ENCODE measurements around the gene RAB22A. TPM values are rescaled to one million over a fixed set of nuclear protein-coding genes. Genes with fewer than 3 reads are reported as not detected.

Gene RAB22A
- total and polyA plus RNA-seq, 9 of the 15 experiments (the other 6 are each of a cell fraction or from before 2014, with no cell fraction given): 1.1 to 8.0 (median 6.7) TPM

- WGBS (ENCODE audit: insufficient coverage, low coverage, missing lambda C conversion rate): 73% methylated on average over 2 of the region's 2 CpGs
- H3K9ac ChIP-seq (ENCODE audit: insufficient read depth in 1 of 2, low read depth in 2 of 2, low read length in 2 of 2): no peak overlapping the region
- H3K4me2 ChIP-seq (ENCODE audit: insufficient read depth, low read length): no peak overlapping the region
- in situ Hi-C loops (cut with MboI): no loop called here
- H3K27ac ChIP-seq (ENCODE audit: extremely low read depth, low read depth, low read length): no peak overlapping the region
- DNase-seq (ENCODE audit: extremely low read depth in 1 of 4, low spot score in 3 of 4): peak; percentile 55 to 58 (median 58)
- CTCF ChIA-PET (ENCODE audit: low intra/inter-chr PET ratio): interaction anchor here (0.5 kb wide), 1 partner anchor 19 kb away, joined by 3 read pairs; no protein-coding TSS in a partner anchor
- peaks cover 4 to 15% of the 10 kb centered on the region in 2 experiments; a peak in 3 of 5 replicates for H3K4me1 ChIP-seq (replicated peaks in 1 of 2; ENCODE audit: control insufficient read depth in 2 of 2, insufficient read depth in 2 of 2, low read length in 2 of 2)
- peak; percentile 95 for ATAC-seq
- H3K9me1 ChIP-seq (ENCODE audit: control insufficient read depth, insufficient read depth, low read length): no peaks in the 10 kb centered on the region
- no TSS peak for BruUV-seq (replicated peaks)
- H2AFZ ChIP-seq (ENCODE audit: low read depth, low read length): no peak overlapping the region
- H3K36me3 ChIP-seq (ENCODE audit: control insufficient read depth, insufficient read depth, low read length): no peaks in the 10 kb centered on the region
- FAIRE-seq: peak; percentile 71
- intact Hi-C loops (cut with micrococcal nuclease): no loop called here
- H4K20me1 ChIP-seq (replicated peaks; ENCODE audit: control insufficient read depth, insufficient read depth, low read length): no peaks in the 10 kb centered on the region
- H3K4me3 ChIP-seq: no peak overlapping the region
- POLR2A ChIA-PET: interaction anchor here (0.9 kb wide), 1 partner anchor 10 kb away, joined by 3 read pairs; no protein-coding TSS in a partner anchor
- H3K79me2 ChIP-seq (ENCODE audit: control insufficient read depth, insufficient read depth, low read length): no peaks in the 10 kb centered on the region
- H3K9me3 ChIP-seq (replicated peaks; ENCODE audit: control insufficient read depth, insufficient read depth, low read depth, low read length): no peaks in the 10 kb centered on the region
- H3K27me3 ChIP-seq (ENCODE audit: control insufficient read depth in 2 of 2, insufficient read depth in 2 of 2, low read length in 2 of 2): no peaks in the 10 kb centered on the region
- TF ChIP-seq FUS (optimal IDR thresholded peaks at IDR 0.05; ENCODE audit: low read depth, low read length): no peak
- TF ChIP-seq MAZ (CRISPR knock-in tag; conservative IDR thresholded peaks at IDR 0.05 in 1 of 2, IDR thresholded peaks at IDR 0.05 in 1 of 2): no peak
- TF ChIP-seq BRCA1 (IDR thresholded peaks at IDR 0.05): no peak
- TF ChIP-seq BRCA1 (CRISPR knock-in tag; IDR thresholded peaks at IDR 0.05): no peak
- no peak for TF ChIP-seq ZFP91 (CRISPR knock-in tag; IDR thresholded peaks at IDR 0.05)
- no peak for TF ChIP-seq MCM5 (IDR thresholded peaks at IDR 0.05; ENCODE audit: low read depth)
- no peak for TF ChIP-seq OTX1 (CRISPR knock-in tag; IDR thresholded peaks at IDR 0.05)
- no peak for TF ChIP-seq ZNF134 (CRISPR knock-in tag; conservative IDR thresholded peaks at IDR 0.05)
- no peak for TF ChIP-seq PTRF (tag; IDR thresholded peaks at IDR 0.05)
- TF ChIP-seq HLTF (IDR thresholded peaks at IDR 0.05): no peak
- TF ChIP-seq CHD1 (IDR thresholded peaks at IDR 0.05; ENCODE audit: low read length): no peak
- no peak for TF ChIP-seq ZNF324 (CRISPR knock-in tag; IDR thresholded peaks at IDR 0.05)
- no peak for TF ChIP-seq ZNF384 (IDR thresholded peaks at IDR 0.05; ENCODE audit: low read depth, low read length)
- no peak for TF ChIP-seq MBD1 (CRISPR knock-in tag; IDR thresholded peaks at IDR 0.05)
- no peak for TF ChIP-seq TGIF2 (CRISPR knock-in tag; IDR thresholded peaks at IDR 0.05)
- TF ChIP-seq RERE (CRISPR knock-in tag; IDR thresholded peaks at IDR 0.05; ENCODE audit: borderline replicate concordance): no peak
- TF ChIP-seq ZBED1 (IDR thresholded peaks at IDR 0.05): no peak
- no peak for TF ChIP-seq ZSCAN29 (IDR thresholded peaks at IDR 0.05)
Observed at GRCh38 chr20:58293453-58293852, 16.1 kb upstream of the RAB22A start.
